HepG2 (cell line): ENCODE data around the gene RUNX2. TPM values are rescaled to one million over a fixed set of nuclear protein-coding genes. Genes with fewer than 3 reads are reported as not detected.

ENCODE experiments used
- ATAC-seq: fragments of 200-7000 bp; cut with Tn5 transposase; 3 replicates; pipeline ENCODE4 v1.9.1; 2020; ENCODE audit warnings: mild to moderate bottlenecking, moderate library complexity
- BruUV-seq: library from RNA; stranded (reverse); fragments of 400-500 nt; replicated peaks from 2 replicates; lab custom pipeline; 2021; lab: Mats Ljungman, UMichigan
- CTCF ChIA-PET: fragments of 300-600 bp; formaldehyde crosslinking; extraction: SDS; loops from one replicate; lab custom pipeline; 2021; ENCODE audit warnings: low total read pairs, inconsistent platforms, low intra/inter-chr PET ratio; lab: Yijun Ruan, JAX
- POLR2A ChIA-PET: fragments of 350-600 bp; sonication (Branson Sonifier 250); formaldehyde crosslinking; loops from one replicate; lab custom pipeline; 2020; ENCODE audit warnings: antibody characterized with exemption, inconsistent platforms; lab: Yijun Ruan, JAX
- DNase-seq: peaks from one replicate; pipeline ENCODE4 v3.0.0-alpha.2; 2015; ENCODE audit warnings: low spot score
- FAIRE-seq: peaks from 3 replicates; lab custom pipeline; 2011; peaks lifted over from hg19 to GRCh38; lab: Jason Lieb, UNC
- H2AFZ ChIP-seq: one replicate; pipeline ENCODE4 v1.6.1; 2011; ENCODE audit warnings: low read length, inconsistent platforms
- H3K27ac ChIP-seq: fragments of 300-600 bp; 3 replicates; pipeline ENCODE4 v1.8.0; 2011; ENCODE audit warnings: mixed run types, mild to moderate bottlenecking, mixed read lengths, low read length, inconsistent platforms; ENCODE audit not compliant: insufficient read depth; ENCODE audit errors: extremely low read length
- H3K27me3 ChIP-seq, 2 experiments: fragments of 200-600 bp in 1 of 2; 2 replicates in 1 of 2; 3 replicates in 1 of 2; pipeline versions ENCODE4 v1.6.0 to v1.8.0; 2011; ENCODE audit warnings: low read length in 2 of 2, mild to moderate bottlenecking in 2 of 2, moderate library complexity in 2 of 2, inconsistent platforms in 1 of 2; ENCODE audit not compliant: insufficient read depth in 2 of 2, control insufficient read depth in 1 of 2
- H3K36me3 ChIP-seq, 2 experiments: fragments of 200-600 bp in 1 of 2; replicated peaks in 1 of 2; 2 replicates in 1 of 2; 3 replicates in 1 of 2; pipeline versions ENCODE4 v1.5.1 to v1.8.0; 2011; ENCODE audit warnings: low read length in 2 of 2, inconsistent platforms in 1 of 2; ENCODE audit not compliant: insufficient read depth in 2 of 2, control insufficient read depth in 1 of 2
- H3K4me1 ChIP-seq: 2 replicates; pipeline ENCODE4 v1.5.1; 2012; ENCODE audit warnings: low read length, inconsistent platforms; ENCODE audit not compliant: insufficient read depth
- H3K4me2 ChIP-seq: 2 replicates; pipeline ENCODE4 v1.6.0; 2011; ENCODE audit warnings: low read depth, low read length, inconsistent platforms
- H3K4me3 ChIP-seq, 3 experiments: fragments of 200-600 bp in 1 of 3; sonication (generic), shearing (Covaris generic) in 1 of 3; replicated peaks in 1 of 3; 2 replicates each; pipeline ENCODE4 v1.5.1; 2011 to 2016; ENCODE audit warnings: low read length in 3 of 3, inconsistent platforms in 2 of 3, low read depth in 2 of 3, mild to moderate bottlenecking in 2 of 3, control low read depth in 1 of 3, mixed read lengths in 1 of 3; ENCODE audit not compliant: insufficient read depth in 1 of 3
- H3K79me2 ChIP-seq: one replicate; pipeline ENCODE4 v1.6.1; 2011; ENCODE audit warnings: low read length, inconsistent platforms; ENCODE audit not compliant: insufficient read depth
- H3K9ac ChIP-seq: 2 replicates; pipeline ENCODE4 v1.6.0; 2011; ENCODE audit warnings: mild to moderate bottlenecking, low read depth, low read length, inconsistent platforms; ENCODE audit not compliant: insufficient read depth
- H3K9me3 ChIP-seq: 2 replicates; pipeline ENCODE4 v1.5.1; 2012; ENCODE audit warnings: mild to moderate bottlenecking, low read length
- H4K20me1 ChIP-seq: 2 replicates; pipeline ENCODE4 v1.6.0; 2011; ENCODE audit warnings: inconsistent platforms, mild to moderate bottlenecking, low read length, moderate library complexity; ENCODE audit not compliant: insufficient read depth
- CSRNP2 ChIP-seq: sonication (generic); formaldehyde crosslinking; conservative IDR thresholded peaks from 2 replicates; pipeline ENCODE4 v1.8.0; 2022; ENCODE audit warnings: low read depth, missing genetic modification reagents
- MEIS1 ChIP-seq: sonication (generic); formaldehyde crosslinking; IDR thresholded peaks from 2 replicates; pipeline ENCODE4 v1.9.0; 2021; ENCODE audit warnings: mild to moderate bottlenecking, missing genetic modification reagents, moderate library complexity, borderline replicate concordance
- ZEB1 ChIP-seq: IDR thresholded peaks from 2 replicates; pipeline ENCODE4 v1.6.1; 2012; ENCODE audit warnings: mild to moderate bottlenecking, low read depth, inconsistent platforms; ENCODE audit not compliant: insufficient replicate concordance
- ZNF430 ChIP-seq: sonication (generic); formaldehyde crosslinking; IDR thresholded peaks from 2 replicates; pipeline ENCODE4 v1.9.0; 2021; ENCODE audit warnings: mild to moderate bottlenecking, missing genetic modification reagents
- ZNF484 ChIP-seq: sonication (generic); formaldehyde crosslinking; IDR thresholded peaks from 2 replicates; pipeline ENCODE4 v1.5.1; 2020; ENCODE audit warnings: mild to moderate bottlenecking, low read depth, missing genetic modification reagents, borderline replicate concordance
- WGBS: methylation state at CpG from one replicate; pipeline ENCODE4 v1.1.6; 2017; ENCODE audit warnings: low lambda C conversion rate; 5-methylcytosine and 5-hydroxymethylcytosine counted together
- in situ Hi-C: cut with HindIII; loops from 2 replicates; pipeline ENCODE4 v1.10.0; 2017; ENCODE audit warnings: low pct_unique_long_range_greater_than_20kb; ENCODE audit not compliant: extremely low pct_ligation_motif_present
- intact Hi-C: fragments of 100-400 bp; cut with micrococcal nuclease; formaldehyde crosslinking; loops from one replicate; pipeline ENCODE4 v1.10.0; 2022; ENCODE audit not compliant: unreplicated experiment
- polyA plus RNA-seq, 8 experiments: library from polyadenylated mRNA; depleted of rRNA in 3 of 8; stranded (reverse) in 7 of 8; unstranded in 1 of 8; fragments of >200 nt; fragmentation: Illumina TruSeq in 4 of 8; extraction: Trizol in 4 of 8; gene quantifications; 2 replicates each; pipeline versions ENCODE4 v1.2.1 to v1.2.3, GENCODE V29; 2011 to 2016; ENCODE audit warnings: low read depth in 4 of 8, missing spikeins in 1 of 8, mixed read lengths in 1 of 8; ENCODE audit not compliant: insufficient read depth in 1 of 8
- total RNA-seq, 5 experiments: library from RNA; depleted of rRNA; stranded (reverse); fragments of >200 nt; fragmentation: Illumina TruSeq; extraction: Trizol; gene quantifications; 2 replicates each; pipeline ENCODE4 v1.2.3, GENCODE V29; 2016; ENCODE audit warnings: low read depth in 1 of 5

The RUNX2 gene
- total and polyA plus RNA-seq, 2 of the 13 experiments (the other 11 are each of a cell fraction or from before 2014, with no cell fraction given): not detected

- no peak for TF ChIP-seq CSRNP2
- no peak for TF ChIP-seq MEIS1 (CRISPR knock-in tag)
- TF ChIP-seq, all 625 proteins: peak for 0
Observed at GRCh38 chr6:45691426-45691825, 363.3 kb downstream of the RUNX2 start (continued).

- no peaks in the 10 kb centered on the region for H4K20me1 ChIP-seq
- CTCF ChIA-PET: no interaction called here
- WGBS: 28% methylated on average over 3 of the region's 3 CpGs
- POLR2A ChIA-PET: no interaction called here
- no peak overlapping the region for H3K27ac ChIP-seq
- FAIRE-seq (no peak), ATAC-seq (no peak), DNase-seq (no peak)
- no peaks in the 10 kb centered on the region for H3K79me2 ChIP-seq
- intact Hi-C loops: no loop called here
- peaks cover 9% of the 10 kb centered on the region for H3K4me1 ChIP-seq
- H3K4me2 ChIP-seq: no peak overlapping the region
- H3K4me3 ChIP-seq: no peak overlapping the region
- no peak overlapping the region for H2AFZ ChIP-seq
- no peak for TF ChIP-seq ZEB1
- TF ChIP-seq ZNF484 (CRISPR knock-in tag): no peak
- no peak for TF ChIP-seq ZNF430 (CRISPR knock-in tag)
- H3K9ac ChIP-seq: no peak overlapping the region
- H3K9me3 ChIP-seq: no peaks in the 10 kb centered on the region
- no TSS peak for BruUV-seq
- H3K27me3 ChIP-seq: 0 out of 5 replicates have a peak, but pooled peaks cover 0 to 5% of the 10 kb centered on the region in 2 experiments
- in situ Hi-C loops: no loop called here
- no peaks in the 10 kb centered on the region for H3K36me3 ChIP-seq
Observed at GRCh38 chr6:45692021-45692420, 363.9 kb downstream of the RUNX2 start.
